ENCODE data around the gene TSFM. TPM values are rescaled to one million over a fixed set of nuclear protein-coding genes. Genes with fewer than 3 reads are reported as not detected.
A peak's percentile ranks its signal among the peaks of the same experiment; 100 is the strongest.

Gene TSFM
- total RNA-seq, 1 donor from 2014 or later, result 52.4 TPM

DNA sequence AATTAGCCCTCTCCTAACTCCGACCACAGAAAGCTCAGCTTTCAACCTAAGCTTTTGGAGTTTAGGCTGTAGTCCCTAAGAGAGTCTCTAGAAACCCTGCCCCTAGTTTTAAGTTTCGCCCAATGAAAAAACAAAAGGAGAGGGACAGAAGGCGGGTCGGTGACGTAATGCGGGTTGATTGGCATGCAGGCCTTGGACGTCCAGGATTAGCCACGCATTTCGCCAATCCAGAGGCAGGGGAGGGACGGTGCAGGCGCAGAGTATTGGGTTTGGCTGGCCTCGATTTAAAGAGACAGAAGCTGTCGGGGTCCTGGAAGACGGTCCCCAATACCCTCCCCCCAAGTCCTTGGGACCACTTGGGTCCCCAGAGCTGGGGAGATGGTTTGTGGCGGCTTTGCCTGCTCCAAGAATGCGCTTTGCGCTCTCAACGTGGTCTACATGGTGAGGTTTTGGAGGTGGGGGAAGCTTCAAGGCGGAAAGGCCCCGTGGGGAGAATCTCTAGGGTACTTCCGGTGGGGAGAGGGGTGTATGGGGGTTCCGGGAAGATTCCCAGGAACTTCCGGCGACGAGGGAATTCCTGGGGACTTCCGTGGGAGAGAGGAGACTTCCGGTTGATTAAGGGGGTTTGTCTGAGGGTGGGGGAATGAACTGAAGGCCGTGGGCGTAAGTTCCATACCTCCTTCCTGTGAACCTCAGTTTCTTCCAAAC is 37.7 kb upstream of the TSFM start, which contains the start of gene TSPAN31:
TSPAN31 (plus strand) TSS at position 263 of the 708 bp plus-strand sequence; CDS start at position 379, 116 bp downstream.
- ATAC-seq (peak; percentile 94), DNase-seq (peak; percentile 97)
- intact Hi-C loops (cut with micrococcal nuclease), result no loop called here

DNA sequence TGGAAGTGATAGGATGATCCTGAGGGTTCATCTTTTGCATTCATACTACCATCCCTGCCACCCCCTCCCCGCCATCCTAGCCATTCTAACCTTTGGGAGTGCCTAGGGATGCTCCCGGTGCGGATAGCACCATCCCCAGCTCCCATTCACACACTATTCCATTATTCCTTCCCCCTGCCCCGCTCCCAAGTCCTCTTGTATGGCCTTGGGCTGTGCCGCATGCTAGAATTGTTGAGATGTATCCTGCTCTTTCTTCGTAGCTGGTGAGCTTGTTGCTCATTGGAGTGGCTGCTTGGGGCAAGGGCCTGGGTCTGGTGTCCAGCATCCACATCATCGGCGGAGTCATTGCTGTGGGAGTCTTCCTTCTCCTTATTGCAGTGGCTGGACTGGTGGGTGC is 37.1 kb upstream of the TSFM start:
- peak; percentile 2 for ATAC-seq
- intact Hi-C loops (cut with micrococcal nuclease), result no loop called here

DNA sequence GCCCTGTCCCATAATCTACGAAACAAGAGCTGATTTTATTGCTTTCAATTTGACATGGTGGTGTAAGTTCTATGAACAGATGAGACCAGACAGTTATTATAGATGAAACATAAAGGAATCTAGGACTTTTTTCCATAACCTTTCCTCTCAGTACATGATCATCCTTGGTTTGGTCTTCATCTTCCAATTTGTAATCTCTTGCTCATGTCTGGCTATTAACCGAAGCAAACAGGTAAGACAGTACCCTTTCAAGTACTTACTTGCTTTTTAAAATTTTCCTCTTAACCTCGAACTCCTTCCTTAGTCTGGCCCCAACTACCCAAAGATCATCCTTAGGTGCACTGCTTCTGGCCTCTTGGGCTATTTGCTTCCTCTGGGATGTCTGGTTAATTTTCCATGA is 36.6 kb upstream of the TSFM start:
- intact Hi-C loops (cut with micrococcal nuclease), result no loop called here
- ATAC-seq (no peak), DNase-seq (no peak)

More for the DNA sequence above, 37.1 kb upstream of the TSFM start:
- no peak for DNase-seq

DNA sequence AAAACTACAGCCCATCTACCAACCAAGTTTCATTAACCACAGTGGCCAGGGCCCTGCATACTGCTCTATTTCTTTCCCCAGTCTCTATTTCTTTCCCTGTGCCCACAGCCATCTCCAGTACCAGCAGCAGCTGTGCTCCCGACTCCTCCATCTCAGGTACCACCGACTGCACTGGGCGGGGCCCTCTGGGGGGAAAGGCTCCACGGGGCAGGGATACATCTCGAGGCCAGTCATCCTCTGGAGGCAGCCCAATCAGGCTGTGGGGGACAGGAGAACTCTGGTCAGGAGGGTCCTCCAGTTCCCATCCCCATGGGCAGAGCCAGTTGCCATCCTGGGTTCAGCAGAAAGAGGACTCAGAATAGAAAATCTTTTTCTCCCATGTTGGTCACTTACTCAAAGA is 33.5 kb upstream of the TSFM start:
- no peak for ATAC-seq
- intact Hi-C loops (cut with micrococcal nuclease), result no loop called here
- DNase-seq, result no peak

DNA sequence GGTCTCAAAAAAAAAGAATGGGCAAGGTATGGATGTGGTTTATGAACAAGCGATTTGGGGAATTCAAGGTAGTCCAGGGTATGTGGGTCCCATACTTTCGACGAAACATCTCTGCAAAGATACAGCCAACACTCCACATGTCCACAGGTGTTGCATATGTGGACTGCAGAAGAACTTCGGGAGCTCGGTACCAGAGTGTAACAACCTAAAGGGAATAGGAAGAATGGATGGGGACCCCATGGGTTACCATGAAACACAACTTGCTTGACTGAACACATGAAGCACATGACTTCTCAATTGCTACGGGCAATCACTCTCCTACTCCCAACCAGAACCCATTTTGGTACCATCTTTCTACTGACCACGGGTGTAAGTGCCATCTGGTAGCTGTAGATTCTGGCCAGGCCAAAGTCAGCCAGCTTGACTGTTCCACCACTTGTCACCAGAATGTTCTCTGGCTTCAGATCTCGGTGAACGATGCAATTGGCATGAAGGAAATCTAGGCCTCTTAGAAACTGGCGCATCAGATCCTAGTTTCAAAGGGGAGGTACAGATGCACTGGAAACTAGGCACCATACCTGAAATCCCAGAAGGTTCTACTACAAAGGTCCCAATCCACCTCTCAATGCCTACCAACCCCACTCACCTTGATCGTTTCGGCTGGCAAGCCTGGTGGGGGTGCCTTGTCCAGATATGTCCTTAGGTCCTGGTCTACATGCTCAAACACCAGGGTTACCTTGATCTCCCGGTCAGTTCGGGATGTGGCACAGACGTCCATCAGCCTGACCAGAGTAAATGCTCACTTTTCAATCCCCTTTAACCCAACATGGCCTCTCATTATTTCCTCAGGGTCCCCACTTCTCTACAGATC is 31.8 kb upstream of the TSFM start:
- ATAC-seq, result no peak
- DNase-seq, result no peak
- intact Hi-C loops (cut with micrococcal nuclease), result no loop called here

DNA sequence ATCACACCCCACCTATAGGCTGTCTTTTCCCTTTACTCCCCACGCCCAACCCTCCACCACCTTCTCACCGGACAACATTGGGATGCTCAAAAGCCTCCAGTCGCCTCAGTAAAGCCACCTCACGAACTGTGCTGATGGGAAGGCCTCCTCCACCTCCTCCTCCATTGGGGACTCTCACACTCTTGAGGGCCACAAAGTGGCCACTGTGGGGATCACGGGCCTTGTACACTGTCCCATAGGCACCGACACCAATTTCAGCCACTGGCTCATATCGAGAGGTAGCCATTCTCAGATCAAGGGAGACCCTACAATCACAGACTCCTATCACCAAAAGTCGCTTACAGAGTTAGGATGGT is 31.2 kb upstream of the TSFM start:
- intact Hi-C loops (cut with micrococcal nuclease), result no loop called here
- ATAC-seq (no peak), DNase-seq (no peak)

DNA sequence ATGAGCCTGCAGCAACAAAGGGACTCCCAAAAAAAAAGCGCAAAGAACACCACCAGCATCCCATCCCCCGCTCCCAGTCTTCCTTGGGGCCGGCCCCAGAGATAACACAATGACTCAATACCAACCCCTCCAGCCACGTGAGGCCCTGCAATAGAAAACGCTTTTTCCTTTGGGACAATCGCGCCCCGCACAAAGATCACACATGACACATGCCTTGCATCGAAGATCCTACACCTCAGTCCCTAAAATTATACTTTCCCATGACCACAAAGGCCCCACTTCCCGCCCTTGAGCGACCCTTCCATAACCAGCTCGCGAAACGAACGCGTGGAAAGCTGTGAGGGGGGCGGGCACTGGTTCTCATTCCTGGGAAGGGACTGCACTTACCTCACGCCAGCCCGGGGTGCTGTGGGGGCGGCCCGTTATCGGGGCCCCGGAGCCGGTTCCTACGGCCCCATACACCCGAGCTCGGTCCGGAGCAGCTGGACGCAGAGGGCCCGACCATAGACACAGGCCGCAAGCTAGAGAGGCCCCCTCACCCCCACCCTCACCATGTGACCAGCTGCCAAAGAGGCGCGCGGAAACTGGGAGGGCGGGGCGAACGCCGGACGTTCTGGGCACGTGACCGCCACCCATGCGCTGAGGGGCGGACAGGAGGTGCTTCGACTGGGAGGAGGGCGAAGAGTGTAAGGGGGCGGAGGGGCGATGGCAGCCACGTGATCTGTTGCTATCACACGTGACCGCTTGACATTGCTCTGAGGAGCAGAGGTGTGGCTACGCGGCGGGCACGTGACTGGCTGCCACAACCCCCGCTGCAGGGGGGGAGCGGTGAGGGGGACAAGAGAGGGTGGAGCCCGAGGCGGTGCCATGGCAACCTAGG is 30.6 kb upstream of the TSFM start, which contains the start of gene CDK4:
CDK4 (minus strand) TSS at position 523 of the 880 bp plus-strand sequence. CDS start 593 bp downstream, outside the sequence.
- intact Hi-C loops (cut with micrococcal nuclease), result no loop called here
- peak; percentile 99 for DNase-seq
- ATAC-seq, result peak; percentile 89

DNA sequence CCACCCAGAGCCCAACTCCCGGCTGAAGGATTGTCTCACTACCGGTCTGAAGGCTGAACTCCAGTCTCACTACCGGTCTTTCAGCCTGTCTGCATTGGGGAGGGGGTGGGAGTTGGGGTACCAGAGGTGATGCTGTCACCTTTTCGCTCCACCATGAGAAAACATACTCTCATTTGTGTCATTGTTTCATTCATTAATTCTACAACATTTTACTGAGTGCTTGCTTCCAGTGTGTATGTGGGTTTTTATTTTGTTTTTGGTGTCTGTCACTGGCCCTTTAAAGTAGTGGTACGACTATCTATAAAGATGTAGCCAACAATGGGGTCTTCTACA is 30.0 kb upstream of the TSFM start:
- no peak for ATAC-seq
- intact Hi-C loops (cut with micrococcal nuclease), result no loop called here
- no peak for DNase-seq

DNA sequence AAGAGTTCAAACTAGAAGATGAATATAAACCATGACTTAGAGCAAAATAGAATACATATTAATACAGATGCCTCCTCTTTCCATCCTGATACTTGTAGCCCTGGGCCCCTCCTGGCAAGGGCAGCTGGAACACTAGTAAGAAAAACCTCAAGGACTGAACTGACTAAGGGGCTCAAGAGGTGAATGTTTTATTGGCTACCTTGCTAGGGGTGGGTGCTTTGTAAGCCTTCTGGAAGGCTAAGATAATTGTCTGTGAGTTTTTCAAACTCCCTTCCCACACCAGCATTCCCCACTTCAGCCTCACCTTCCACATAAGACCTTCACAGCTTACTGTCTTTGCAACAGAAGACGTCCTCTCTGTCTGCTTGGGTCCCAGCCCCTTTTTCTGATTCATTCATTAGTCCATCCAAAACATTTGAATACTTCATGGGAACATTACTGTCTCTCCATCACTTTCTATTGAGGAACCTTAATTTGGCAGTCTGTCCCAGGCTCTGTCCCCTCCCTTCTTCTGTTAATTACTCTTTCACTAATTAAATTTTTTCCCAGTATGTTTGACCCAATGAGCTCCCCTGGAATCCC is 28.7 kb upstream of the TSFM start:
- DNase-seq, result no peak
- intact Hi-C loops (cut with micrococcal nuclease), result no loop called here
- ATAC-seq, result no peak

DNA sequence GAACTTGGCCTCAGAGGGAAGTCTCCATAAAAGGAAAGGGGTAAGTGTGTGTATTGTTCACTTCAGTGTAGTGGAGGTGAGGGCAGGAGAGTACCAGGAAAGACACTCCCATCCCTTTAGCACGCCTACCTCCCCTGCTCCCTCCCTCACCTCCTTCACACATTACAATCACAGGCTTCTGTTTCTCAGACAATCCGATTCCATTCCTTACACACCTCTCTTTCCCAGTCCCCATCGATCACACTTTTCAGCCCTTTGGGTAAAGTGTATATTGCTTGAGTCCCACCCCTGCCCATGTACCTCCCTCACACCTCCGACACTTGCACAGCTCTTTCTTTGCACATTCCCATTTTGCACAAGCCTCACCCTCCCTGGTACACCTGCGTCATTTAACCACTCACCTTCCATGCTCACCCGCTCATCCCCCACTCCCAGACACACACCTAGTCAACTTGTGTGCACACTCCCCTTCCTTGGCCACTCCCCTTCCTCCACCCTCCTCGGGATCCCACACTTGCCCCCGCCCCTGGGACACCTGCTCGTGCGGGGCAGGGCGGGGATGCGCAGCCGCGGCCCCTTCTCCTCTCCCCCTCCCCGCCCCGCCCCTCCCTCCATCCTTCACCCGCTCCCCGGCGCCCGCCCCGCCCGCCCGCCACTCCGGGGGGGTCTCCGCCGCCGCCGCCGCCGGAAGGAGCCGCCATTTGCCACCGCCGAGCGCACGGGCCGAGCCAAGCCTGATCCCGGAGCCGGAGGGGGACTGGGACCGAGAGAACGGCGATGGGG is 28.0 kb upstream of the TSFM start, which contains the start of gene MARCHF9:
MARCHF9 (plus strand) TSS at position 693 of the 783 bp plus-strand sequence. CDS start 426 bp downstream, outside the sequence.
- intact Hi-C loops (cut with micrococcal nuclease), result no loop called here
- DNase-seq (peak; percentile 71), ATAC-seq (peak; percentile 5)

DNA sequence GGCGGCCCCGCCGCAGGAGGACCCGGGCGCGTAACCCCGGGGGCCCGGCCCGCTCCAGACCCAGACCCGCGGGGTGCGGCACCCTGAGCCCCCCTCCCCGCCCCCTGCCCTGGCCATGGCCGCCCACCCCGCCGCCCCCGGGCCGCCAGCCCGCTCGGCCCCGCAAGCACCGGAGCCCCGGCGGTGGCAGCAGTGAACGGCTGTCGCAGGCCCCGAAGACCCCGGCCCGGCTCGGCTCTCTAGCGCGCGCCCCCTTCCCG is 27.5 kb upstream of the TSFM start:
- no peak for ATAC-seq
- intact Hi-C loops (cut with micrococcal nuclease), result no loop called here

DNA sequence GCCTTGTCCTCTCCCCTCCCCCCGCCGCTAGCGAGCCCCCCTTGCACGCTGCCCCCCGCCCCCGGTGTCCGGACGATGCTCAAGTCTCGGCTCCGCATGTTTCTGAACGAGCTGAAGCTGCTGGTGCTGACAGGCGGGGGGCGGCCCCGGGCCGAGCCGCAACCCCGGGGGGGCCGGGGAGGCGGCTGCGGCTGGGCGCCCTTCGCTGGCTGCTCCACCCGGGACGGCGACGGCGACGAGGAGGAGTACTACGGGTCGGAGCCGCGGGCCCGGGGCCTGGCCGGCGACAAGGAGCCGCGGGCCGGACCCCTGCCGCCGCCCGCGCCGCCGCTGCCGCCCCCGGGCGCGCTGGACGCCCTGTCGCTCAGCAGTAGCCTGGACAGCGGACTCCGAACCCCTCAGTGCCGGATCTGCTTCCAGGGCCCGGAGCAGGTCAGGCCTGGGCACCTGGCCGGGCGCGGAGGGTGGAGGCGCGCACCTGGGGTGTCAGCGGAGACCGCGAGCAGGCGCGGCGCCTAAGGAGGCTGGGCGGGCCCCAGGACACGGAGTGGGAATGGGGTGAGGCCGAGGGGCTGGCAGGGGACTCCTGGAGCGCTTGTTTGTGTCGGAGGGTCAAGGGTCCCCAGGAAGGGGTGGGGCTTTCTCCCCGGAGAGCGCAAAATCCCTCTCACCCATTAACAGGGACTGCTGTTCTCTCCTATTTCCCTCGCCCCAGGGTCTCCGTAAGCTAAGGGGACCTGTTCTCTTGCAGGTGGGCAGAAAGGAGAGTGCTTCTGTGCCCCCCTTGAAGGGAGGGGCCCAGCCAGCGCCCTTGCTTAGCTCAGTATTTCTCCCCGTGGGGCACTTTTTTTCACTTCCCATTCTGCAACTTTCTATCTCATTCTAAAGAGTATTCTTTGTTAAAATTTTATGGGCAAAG is 26.9 kb upstream of the TSFM start:
- peak; percentile 59 for DNase-seq
- no peak for ATAC-seq
- intact Hi-C loops (cut with micrococcal nuclease), result no loop called here

More for the DNA sequence above, 27.5 kb upstream of the TSFM start:
- DNase-seq, result no peak

DNA sequence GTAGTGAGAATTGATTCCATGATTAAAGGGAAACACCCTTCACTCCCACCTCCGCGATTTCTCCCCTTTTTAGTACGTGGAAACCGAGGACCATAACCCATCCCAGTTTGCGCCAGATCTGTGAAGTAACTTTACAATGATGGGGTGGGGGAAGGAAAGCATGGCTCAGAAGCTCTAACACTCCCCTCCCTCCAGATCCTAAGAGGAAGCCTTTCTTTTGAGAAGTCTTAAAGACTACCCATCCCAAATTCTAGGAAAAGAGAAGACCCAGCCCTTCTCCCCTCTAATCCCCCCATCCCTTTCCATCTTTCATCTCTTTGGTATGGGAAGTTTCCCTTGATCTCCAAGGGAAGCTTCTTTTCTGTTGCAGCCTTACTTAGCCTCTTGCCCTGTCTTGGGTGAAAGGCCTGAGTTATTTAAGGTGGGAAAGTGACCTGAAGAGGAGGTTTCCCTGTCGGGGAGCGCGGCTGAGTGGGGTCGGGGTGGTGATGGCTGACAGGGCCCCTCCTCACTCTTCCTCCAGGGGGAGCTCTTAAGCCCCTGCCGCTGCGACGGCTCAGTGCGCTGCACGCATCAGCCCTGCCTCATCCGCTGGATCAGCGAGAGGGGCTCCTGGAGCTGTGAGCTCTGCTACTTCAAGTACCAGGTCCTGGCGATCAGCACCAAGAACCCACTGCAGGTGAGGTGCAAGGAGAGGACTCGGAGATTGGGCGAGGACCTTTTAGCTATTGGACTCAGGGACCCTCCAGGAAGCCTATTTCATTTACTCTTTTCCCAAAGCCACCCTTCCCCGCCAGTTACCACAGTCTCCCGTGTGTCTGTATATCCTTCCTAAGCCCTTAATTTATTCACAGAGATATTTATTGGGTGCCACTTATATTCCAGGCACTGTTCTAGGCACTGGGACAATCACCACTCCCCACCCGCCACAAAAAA is 25.9 kb upstream of the TSFM start:
- intact Hi-C loops (cut with micrococcal nuclease), result no loop called here
- ATAC-seq, result no peak
- DNase-seq, result peak; percentile 58

DNA sequence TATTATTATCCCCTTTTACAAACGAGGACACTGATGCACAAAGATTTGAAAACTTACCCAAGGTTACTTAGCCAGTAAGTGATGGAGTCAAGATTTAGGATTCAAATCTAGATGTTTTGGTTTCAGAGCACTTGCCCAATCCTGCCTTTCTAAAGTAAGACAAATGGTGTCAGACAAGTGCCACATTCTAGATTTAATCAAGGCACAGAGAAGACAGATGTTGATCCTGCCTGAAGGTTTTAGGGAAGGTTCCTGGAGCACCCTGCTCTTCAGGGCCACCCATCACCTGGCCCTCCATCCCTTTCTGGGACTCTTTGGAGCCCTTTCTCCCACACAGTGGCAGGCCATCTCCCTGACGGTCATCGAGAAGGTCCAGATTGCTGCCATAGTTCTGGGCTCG is 24.8 kb upstream of the TSFM start:
- ATAC-seq (no peak), DNase-seq (no peak)
- intact Hi-C loops (cut with micrococcal nuclease), result no loop called here

DNA sequence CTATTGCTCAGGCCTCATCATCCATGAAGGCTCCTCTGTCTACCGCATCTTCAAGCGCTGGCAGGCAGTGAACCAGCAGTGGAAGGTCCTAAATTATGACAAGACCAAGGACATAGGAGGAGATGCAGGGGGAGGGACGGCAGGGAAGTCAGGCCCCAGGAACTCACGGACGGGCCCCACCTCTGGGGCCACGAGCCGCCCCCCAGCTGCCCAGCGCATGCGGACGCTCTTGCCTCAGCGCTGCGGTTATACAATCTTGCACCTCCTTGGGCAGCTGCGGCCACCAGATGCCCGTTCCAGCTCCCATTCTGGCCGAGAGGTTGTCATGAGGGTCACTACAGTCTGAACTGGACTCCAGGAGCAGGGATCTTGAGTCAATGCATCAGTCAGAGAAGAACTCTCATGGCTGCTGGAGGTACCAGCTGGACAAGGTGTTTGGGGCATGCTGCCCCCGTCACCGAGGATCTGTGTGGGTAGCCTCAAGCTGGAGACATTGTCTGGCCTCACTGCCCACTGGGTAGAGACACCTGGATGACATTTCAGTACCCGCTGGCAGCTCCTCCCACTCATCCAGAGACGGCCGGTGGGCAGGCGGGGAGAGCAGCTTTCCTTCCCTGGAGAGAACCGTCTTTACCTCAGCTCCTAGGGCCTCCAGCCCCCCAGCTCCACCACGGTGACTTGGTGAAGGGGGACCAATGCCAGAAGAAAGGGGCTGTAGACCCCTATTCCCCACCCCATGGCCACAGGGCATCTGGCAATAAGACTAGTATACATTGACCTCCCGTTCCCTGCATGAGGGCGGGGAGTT is 23.8 kb upstream of the TSFM start:
- intact Hi-C loops (cut with micrococcal nuclease), result no loop called here
- ATAC-seq (no peak), DNase-seq (no peak)

All from left ventricle myocardium superior (tissue), 1 donor.